Activated CD8-positive, alpha-beta memory T cell treated with anti-CD3 and anti-CD28 coated beads, Interleukin-2, amount 50 U/mL, for 1 hour (primary cell): Measurements from ENCODE around the gene SLC51B.
"Not testable (repeated sequence)": the region's sequence is repeated elsewhere in the genome, so short reads cannot be mapped to it uniquely, and the experiment has no call there.

Experiments used
- DNase-seq: peaks from one replicate; pipeline ENCODE4 v3.0.0-alpha.2; 2020; ENCODE audit errors: extremely low read depth

SLC51B gene

DNA sequence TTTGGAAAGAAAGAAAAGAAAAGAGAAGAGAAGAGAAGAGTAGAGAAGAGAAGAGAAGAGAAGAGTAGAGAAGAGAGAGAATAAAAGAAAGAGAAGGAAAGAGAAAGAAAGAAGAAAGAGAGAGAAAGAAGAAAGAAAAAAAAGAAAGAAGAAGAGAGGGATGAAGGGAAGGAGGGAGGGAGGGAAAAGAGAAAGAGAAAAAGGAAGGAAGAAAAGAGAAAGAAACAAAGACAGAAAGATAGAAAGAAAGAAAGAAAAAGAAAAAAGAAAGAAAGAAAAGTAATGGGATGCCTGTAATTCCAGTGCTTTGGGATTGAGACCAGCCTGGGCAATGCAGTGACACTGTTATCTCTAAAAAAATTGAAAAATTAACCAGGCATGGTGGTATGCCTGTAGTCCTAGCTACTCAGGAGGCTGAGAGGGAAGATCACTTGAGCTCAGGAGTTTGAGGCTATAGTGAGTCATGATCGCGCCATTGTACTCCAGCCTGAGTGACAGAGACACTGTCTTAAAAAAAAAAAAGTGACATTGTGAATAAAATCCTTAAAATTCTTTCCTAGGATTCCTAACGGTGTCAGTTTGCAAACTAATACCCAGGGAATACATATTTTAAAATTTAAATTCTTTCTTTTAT lies 20.9 kb downstream of the SLC51B start:
- DNase-seq, result no peak

DNA sequence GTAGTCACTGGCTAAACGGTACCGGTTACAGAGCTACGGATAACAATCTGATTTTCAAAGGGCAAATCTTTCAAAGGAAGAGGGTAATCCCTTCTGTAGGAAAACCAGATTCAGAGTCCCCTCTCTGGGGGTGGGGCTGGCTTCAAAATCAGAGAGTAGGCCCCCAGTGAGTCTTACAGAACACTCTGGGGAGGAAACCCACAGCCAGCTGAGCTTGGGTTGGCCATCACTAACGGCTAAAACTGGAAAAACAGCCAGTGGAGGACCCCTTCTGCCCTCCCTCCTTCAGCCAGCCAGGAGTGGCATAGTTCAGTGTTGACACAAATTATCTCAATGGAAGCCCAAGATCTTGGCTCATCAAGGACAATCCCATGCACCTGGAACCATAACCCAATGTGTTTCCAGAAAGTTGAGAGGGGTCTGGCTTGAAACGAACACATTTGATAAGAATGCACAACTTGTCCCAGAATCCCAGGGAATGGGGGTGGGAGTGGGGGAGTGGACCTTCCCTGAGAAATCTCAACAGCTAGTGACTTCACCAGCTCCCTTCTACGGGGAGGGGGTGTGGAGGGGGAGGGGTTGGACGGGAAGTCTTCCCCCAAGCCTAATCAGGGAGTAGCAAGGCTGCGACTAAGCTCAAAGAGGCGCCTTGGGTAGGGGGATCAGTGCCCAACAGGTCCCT lies 21.6 kb downstream of the SLC51B start:
- no peak for DNase-seq

DNA sequence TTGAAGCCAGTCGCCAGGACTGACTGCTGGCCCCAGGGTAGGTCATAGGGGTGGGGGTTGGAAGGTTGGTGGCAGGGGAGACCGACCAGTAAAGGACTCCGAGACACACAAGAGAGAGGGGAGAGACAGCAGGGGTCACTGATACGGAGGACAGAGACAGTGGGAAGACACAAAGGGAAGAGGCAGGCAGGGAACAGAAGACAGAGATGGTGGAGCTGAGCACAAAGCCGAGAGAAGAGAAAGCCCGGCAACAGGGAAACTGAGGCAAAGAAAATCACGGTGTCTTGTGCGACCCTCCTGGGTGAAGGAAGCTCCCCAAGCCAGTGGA lies 22.1 kb downstream of the SLC51B start:
- DNase-seq, result no peak

DNA sequence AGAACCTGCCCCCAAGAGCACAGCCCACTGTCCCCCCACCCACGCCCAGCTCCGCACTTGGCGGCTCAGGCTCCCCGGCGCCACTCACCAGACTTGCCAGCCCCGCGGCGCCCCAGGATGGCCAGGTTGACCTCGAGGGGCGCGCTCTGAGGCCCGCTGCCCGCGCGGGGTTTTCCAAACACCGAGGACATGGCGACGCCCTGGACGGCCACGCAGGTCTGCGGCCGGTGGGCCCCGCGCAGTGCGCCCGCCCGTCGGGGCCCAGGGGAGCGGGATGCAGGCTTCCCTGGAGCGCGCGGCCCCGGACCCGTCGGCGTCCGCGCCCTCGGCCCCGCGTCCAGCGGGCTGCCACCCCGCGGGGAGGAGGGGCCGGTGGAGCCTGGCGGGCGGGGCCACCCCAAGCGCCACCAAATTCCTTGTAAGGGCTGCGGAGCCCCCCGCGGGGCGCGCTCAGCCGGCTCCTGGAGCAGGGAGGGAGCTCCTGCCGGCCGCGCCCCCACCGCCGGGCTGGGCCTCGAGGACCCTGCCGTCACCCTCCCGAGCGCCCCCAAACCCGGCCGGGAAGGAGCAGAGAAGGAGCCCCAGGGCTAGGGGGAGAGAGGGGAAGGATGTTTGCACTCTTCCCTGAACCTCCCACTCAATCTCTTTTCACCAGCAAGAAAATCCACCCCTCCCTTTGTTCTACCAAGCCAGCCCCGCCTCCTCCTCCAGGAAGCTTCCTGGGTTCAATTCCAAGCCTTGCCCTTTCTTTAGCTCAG lies 22.6 kb downstream of the SLC51B start, which contains the start of gene RASL12:
Gene RASL12, minus strand, starts transcription at position 347 of the 758 bp plus-strand sequence. Its CDS starts 156 bp downstream, at position 191.
- DNase-seq, result no peak

DNA sequence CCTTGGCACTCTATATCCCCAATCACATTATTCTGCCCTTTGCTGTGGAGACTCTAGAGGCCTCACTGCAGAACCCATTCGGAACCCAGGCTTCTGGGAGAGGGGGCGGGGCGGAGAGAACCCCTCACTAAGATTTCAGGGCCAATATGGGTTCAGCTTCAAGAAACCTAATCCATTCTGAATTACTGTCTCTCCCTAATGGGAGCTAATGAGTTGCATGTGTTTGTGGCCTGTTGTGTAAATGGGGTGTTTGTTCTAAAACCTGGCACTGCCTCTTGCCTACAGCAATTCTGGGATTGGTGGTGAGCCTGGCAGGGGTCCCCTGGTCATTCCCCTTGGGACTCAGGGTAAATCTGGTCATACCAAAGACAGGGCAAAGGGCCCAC lies 23.2 kb downstream of the SLC51B start:
- DNase-seq, result no peak

DNA sequence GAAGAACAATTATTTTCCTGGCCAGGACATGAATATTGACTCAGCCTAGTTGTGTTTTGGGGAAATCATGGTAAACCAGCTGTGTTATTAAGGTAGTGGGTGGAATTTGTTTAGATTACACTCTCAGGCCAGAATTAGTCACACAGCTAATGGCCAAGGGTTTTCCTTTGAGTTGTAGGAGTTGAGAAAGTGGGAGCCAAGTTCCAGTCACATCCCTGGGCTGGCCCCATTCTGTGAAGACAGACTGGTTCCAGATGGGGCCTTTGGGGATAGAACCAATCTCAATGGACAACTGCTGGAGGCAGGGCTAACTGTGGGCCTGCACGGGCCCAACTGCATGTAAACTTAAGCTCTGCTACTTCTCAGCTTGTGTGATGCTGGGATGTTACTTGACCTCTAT lies 24.0 kb downstream of the SLC51B start:
- DNase-seq, result no peak

DNA sequence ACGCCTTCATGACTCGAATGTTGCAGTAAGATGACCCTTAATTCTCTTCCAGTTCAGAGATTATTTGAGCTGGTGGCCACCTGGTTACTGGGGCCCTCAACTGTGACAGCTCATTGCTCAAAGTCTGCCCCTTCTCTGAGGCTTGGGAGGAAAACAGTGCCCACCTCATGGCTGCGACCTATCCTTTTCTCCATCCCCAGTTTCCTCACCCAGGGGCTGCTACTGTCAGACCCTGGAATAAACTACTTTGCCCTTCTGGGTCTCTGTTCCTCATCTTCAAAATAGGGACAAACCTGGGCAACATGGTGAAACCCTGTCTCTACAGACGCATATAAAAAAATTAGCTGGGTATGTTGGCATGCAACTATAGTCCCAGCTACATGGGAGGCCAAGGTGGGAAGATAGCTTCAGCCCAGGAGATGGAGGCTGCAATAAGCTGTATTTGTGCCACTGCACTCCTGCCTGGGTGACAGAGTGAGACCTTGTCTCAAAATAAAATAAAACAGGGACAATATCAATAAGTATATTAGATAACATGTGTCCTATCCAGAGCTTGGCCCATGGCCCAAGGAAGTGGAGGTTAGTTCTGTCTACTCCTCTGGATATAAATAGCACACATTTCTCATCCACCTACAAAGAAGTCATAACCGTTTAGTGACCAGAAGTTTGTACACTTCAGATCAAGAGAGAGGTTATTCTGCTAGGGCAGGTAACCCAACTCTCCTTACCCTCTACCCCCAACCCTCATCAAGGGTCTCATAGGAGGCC lies 24.8 kb downstream of the SLC51B start:
- no peak for DNase-seq

DNA sequence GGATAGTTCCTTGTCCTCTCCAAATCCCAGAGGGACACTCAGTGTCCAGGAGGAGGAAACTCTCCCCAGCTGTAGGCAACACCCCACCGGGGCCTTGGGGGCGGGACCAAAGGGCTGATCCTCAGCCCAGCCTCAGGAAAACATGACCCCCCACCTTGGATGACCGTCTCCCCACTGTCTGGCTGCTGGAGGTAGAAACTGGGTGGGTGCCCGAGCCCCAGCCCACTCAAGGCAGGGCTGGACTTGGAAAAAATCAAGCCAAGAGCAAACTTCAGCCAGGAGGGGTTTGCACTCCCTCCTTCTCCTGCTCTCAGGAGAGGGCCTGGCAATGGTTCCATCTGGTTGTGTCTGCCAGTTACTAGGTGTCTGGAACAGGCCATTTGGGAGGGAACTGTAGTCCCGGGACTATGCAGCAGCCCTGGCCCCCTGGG lies 26.2 kb downstream of the SLC51B start:
- DNase-seq, result no peak

DNA sequence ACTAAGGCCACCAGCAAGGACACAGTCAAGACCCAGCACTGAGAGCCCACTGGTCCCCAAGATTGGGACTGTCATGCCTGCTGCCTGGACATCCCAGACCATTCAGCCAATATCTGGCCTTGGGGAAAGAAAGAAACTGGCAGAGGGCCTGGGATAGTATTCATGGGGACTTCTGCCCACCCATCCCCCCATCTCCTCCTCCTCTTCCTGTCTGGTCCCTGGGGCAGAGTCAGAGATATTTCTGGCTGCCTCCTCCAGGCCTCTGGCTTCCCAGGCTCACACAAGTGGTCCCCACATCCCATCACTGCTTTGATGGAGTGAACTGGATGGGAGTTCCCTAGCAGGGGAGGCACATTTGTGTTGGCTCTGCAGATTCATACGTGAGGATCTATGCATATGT lies 26.8 kb downstream of the SLC51B start:
- DNase-seq, result no peak

DNA sequence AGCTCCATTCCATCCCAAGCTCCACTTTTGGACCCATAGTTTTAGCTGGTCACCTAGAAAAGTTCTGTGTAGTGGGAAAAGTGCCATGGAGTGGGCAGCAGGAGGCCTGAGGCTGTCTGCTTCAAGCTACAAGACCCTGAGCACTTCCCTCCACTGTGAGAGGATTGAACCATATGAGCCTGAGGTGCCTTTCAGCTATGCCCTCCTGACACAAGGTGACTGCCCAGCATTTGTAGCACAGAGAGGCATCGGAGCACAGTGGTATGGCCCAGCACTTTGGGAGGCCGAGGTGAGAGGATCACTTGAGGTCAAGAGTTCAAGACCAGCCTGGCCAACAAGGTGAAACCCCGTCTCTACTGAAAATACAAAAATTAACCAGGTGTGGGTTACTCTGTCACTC lies 27.4 kb downstream of the SLC51B start:
- no peak for DNase-seq

DNA sequence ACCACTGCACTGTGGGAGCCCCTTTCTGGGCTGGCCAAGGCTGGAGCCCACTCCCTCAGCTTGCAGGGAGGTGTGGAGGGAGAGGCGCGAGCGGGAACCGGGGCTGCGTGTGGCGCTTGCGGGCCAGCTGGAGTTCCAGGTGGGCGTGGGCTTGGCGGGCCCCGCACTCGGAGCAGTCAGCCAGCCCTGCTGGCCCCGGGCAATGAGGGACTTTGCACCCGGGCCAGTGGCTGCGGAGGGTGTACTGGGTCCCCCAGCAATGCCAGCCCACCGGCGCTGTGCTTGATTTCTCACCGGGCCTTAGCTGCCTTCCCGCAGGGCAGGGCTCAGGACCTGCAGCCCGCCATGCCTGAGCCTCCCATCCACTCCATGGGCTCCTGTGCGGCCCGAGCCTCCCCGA lies 29.8 kb downstream of the SLC51B start:
- not testable (repeated sequence) for DNase-seq

DNA sequence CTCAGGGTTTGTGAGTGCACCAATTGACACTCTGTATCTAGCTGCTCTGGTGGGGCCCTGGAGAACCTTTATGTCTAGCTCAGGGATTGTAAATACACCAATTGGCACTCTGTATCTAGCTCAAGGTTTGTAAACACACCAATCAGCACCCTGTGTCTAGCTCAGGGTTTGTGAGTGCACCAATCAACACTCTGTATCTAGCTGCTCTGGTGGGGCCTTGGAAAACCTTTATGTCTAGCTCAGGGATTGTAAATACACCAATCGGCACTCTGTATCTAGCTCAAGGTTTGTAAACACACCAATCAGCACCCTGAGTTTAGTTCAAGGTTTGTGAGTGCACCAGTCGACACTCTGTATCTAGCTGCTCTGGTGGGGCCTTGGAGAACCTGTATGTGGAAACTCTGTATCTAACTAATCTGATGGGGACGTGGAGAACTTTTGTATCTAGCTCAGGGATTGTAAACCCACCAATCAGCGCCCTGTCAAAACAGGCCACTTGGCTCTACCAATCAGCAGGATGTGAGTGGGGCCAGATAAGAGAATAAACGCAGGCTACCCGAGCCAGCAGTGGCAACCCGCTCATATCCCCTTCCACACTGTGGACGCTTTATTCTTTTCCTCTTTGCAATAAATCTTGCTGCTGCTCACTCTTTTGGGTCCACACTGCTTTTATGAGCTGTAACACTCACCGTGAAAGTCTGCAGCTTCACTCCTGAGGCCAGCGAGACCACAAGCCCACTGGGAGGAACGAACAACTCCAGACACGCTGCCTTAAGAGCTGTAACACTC lies 30.6 kb downstream of the SLC51B start:
- DNase-seq, result not testable (repeated sequence)

DNA sequence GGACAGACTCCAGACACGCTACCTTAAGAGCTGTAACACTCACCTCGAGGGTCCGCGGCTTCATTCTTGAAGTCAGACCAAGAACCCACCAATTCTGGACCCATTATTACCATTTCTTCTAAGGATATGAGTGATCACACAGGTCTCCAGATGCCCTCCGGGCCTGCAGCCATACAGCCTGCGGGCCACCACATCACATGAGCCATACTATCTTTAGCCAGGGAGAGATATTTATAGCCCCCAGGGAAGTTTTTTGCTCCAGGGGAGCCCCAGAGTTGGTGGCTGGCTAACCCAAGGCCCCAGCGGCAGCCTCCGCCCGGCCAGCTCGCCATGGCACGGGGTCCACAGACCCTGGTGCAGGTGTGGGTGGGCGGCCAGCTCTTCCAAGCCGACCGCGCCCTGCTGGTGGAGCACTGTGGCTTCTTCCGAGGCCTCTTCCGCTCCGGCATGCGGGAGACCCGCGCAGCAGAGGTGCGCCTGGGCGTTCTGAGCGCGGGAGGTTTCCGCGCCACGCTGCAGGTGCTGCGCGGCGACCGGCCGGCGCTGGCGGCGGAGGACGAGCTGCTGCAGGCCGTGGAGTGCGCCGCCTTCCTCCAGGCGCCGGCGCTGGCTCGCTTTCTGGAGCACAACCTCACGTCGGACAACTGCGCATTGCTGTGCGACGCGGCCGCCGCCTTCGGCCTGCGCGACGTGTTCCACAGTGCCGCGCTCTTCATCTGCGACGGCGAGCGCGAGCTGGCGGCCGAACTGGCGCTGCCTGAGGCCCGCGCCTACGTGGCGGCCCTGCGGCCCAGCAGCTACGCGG lies 31.5 kb downstream of the SLC51B start, which contains the start of gene KBTBD13:
Gene KBTBD13, plus strand, starts transcription at position 261 of the 805 bp plus-strand sequence. Its CDS starts 70 bp downstream, at position 331.
- DNase-seq, result no peak

DNA sequence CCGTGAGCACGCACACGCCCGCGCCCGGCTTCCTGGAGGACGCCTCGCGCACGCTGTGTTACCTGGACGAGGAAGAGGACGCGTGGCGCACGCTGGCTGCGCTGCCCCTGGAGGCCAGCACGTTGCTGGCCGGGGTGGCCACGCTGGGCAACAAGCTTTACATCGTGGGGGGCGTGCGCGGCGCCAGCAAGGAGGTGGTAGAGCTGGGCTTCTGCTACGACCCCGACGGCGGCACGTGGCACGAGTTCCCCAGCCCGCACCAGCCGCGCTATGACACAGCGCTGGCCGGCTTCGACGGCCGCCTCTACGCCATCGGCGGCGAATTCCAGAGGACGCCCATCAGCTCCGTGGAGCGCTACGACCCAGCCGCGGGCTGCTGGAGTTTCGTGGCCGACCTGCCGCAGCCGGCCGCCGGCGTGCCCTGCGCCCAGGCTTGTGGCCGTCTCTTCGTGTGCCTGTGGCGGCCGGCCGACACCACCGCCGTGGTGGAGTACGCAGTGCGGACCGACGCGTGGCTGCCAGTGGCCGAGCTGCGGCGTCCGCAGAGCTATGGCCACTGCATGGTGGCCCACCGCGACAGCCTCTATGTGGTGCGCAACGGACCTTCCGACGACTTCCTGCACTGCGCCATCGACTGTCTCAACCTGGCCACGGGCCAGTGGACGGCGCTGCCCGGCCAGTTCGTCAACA lies 32.2 kb downstream of the SLC51B start:
- DNase-seq, result no peak

DNA sequence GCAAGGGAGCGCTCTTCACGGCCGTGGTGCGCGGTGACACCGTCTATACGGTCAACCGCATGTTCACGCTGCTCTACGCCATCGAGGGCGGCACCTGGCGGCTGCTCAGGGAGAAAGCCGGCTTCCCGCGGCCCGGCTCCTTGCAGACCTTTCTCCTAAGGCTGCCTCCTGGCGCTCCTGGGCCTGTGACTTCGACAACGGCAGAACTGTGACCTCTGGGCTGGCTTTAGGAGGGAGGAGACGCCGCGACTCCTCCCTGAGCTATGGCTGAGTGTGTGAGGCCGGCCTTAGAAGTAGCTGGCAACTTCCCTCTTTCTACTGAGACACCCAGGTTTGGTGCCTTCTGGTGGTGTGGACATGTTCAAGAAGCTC lies 32.8 kb downstream of the SLC51B start:
- no peak for DNase-seq

DNA sequence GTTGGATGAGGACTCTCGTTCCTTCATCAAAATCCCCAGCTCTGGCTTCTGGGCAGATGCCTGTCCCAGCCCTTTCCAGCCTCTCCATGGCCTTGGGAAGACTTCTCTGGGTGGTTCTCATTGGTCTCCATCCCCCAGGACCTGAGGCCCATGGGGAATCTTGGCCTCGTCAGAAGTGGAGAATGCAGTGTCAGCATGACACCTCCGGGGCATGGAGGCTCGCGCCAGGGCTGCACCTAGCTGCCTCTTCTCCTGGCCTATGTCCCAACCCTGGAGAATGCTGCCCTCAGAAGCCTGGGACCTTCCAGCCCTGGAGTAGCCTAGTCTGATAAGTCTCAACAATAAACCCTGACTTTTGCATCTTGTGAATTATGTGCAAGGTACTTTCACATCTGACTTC lies 34.4 kb downstream of the SLC51B start:
- DNase-seq, result no peak

DNA sequence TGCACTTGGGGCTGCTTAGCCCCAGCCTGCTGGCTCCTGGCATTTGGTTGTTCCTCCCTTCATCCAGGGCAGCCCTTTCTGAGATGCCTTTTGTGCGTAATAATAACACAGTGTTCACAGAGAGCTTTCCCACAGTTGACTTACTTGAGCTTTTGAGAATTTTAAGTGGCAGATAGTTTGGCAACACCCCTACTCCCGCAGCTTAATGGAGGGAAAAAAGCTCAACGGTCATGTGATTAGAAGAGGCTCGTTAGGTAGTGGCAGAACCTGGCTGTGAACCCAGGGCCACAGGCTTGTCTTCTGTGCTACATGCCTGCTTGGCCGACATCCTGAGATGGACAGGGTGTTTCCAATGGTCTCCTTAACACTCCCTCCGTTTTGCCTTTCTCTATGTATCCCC lies 36.1 kb downstream of the SLC51B start:
- DNase-seq, result no peak

DNA sequence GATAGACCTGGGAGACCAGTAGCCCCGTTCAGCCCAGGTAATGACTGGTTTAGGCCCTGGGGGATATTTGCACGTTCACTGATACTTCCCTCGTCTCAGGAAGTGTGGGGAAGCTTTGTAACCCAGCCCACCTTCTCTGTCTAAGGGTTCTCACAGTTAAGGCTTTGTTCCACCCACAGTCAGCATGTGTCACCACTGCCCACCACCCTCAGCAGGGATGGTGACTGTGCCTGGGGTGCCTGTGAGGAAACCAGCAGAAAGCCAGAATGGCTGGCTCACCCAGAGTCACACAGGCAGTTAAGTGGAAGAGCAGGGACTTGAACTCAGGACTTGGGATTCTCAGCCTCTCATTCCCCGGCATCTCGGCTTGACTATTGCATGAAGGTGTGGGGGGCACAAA lies 36.6 kb downstream of the SLC51B start:
- no peak for DNase-seq

DNA sequence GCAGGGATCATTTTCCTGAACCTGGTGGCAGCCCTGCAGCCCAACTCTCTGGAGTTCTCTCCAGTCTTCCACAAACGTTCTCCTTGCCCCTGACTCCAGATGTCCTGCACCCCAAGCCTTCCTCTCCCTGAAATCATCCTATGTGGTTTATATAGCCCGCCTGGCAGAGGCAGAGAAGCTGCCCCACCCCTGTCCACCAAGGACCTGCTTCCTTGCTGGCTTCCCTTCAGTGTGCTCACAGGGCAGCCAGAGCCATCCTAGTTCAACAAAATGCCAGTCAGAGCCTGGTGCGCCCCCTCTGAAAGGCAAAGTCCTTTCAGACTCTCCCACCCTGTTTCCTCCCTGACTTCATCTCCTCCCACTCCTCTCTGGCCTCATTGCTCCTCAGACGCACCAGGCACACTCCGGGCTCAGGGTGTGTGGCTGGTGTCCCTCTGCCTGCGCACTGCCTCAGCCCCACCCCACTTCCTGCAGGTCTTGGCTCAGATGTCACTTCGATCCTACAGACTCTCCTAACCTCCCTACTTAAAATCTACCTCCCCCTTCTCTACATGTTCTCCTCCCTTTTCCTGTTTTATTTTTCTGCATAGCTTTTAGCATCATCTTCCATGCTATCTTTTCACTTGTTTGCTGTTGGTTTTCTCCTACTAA lies 37.2 kb downstream of the SLC51B start:
- no peak for DNase-seq
